GM12878 (cell line): ENCODE data around the gene ANLN. TPM values are rescaled to one million over a fixed set of nuclear protein-coding genes. Genes with fewer than 3 reads are reported as not detected.

Experiments
- ATAC-seq: fragments of 200-7000 bp; cut with Tn5 transposase; 3 replicates; pipeline ENCODE4 v1.9.1; 2020; ENCODE audit warnings: mild to moderate bottlenecking, moderate library complexity
- BruUV-seq: library from RNA; stranded (reverse); fragments of 400-500 nt; replicated peaks from 2 replicates; lab custom pipeline; 2021; lab: Mats Ljungman, UMichigan
- CTCF ChIA-PET: fragments of 300-600 bp; sonication (Branson Sonifier 250); formaldehyde crosslinking; extraction: SDS; loops from one replicate; lab custom pipeline; 2021; ENCODE audit warnings: inconsistent platforms; lab: Yijun Ruan, JAX
- POLR2A ChIA-PET: fragments of 350-600 bp; formaldehyde crosslinking; extraction: SDS; loops from one replicate; lab custom pipeline; 2021; ENCODE audit warnings: inconsistent platforms; lab: Charles Lee
- RAD21 ChIA-PET: fragments of 300-600 bp; sonication (Branson Sonifier 250); formaldehyde crosslinking; loops from one replicate; lab custom pipeline; 2023; ENCODE audit warnings: antibody characterized with exemption; ENCODE audit not compliant: unreplicated experiment; lab: Charles Lee
- SMC1A ChIA-PET: fragments of 300-600 bp; sonication (Branson Sonifier 250); formaldehyde crosslinking; loops from one replicate; lab custom pipeline; 2023; ENCODE audit not compliant: unreplicated experiment, uncharacterized antibody; lab: Charles Lee
- DNase-seq: peaks from one replicate; pipeline ENCODE4 v3.0.0-alpha.2; 2011; ENCODE audit warnings: low read depth, low spot score
- FAIRE-seq: peaks from 3 replicates; lab custom pipeline; 2011; peaks lifted over from hg19 to GRCh38; lab: Jason Lieb, UNC
- H2AFZ ChIP-seq: 2 replicates; pipeline ENCODE4 v1.6.0; 2011; ENCODE audit warnings: low read depth, low read length, control low read depth; ENCODE audit not compliant: control insufficient read depth
- H3K27ac ChIP-seq: 2 replicates; pipeline ENCODE4 v1.5.1; 2011; ENCODE audit warnings: control low read depth; ENCODE audit not compliant: control insufficient read depth, insufficient read depth
- H3K27me3 ChIP-seq, 2 experiments: replicated peaks in 1 of 2; 2 replicates each; pipeline versions ENCODE4 v1.6.0 to v1.6.1; 2011; ENCODE audit warnings: low read length in 1 of 2; ENCODE audit not compliant: control insufficient read depth in 2 of 2, insufficient read depth in 2 of 2
- H3K36me3 ChIP-seq, 2 experiments: 2 replicates each; pipeline ENCODE4 v1.5.1; 2011; ENCODE audit warnings: low read length in 1 of 2; ENCODE audit not compliant: control insufficient read depth in 2 of 2, insufficient read depth in 2 of 2
- H3K4me1 ChIP-seq: 2 replicates; pipeline ENCODE4 v1.6.1; 2011; ENCODE audit warnings: mild to moderate bottlenecking, low read length, moderate library complexity, mixed read lengths; ENCODE audit not compliant: control insufficient read depth, insufficient read depth
- H3K4me2 ChIP-seq: 2 replicates; pipeline ENCODE4 v1.6.0; 2011; ENCODE audit warnings: control low read depth; ENCODE audit not compliant: control insufficient read depth, insufficient read depth
- H3K4me3 ChIP-seq: fragments of 200-600 bp; sonication (generic); 2 replicates; pipeline ENCODE4 v1.5.1; 2016
- H3K79me2 ChIP-seq: 2 replicates; pipeline ENCODE4 v1.6.0; 2011; ENCODE audit warnings: low read length; ENCODE audit not compliant: control insufficient read depth, insufficient read depth
- H3K9ac ChIP-seq: 2 replicates; pipeline ENCODE4 v1.8.0; 2011; ENCODE audit warnings: low read length, control low read depth, mixed read lengths; ENCODE audit not compliant: control insufficient read depth, insufficient read depth
- H3K9me3 ChIP-seq: replicated peaks from 3 replicates; pipeline ENCODE4 v1.5.1; 2011; ENCODE audit warnings: mild to moderate bottlenecking, low read length; ENCODE audit not compliant: control insufficient read depth, insufficient read depth
- H4K20me1 ChIP-seq: 2 replicates; pipeline ENCODE4 v1.6.0; 2011; ENCODE audit not compliant: control insufficient read depth, insufficient read depth
- ASH2L ChIP-seq: fragments of 300-600, 200-600 bp; sonication (generic); IDR thresholded peaks from 2 replicates; pipeline ENCODE4 v1.6.1; 2017; ENCODE audit warnings: low read depth, mild to moderate bottlenecking, borderline replicate concordance
- DPF2 ChIP-seq: fragments of 450-650 bp; IDR thresholded peaks from 2 replicates; pipeline ENCODE4 v1.6.1; 2017; ENCODE audit warnings: mild to moderate bottlenecking
- EGR1 ChIP-seq, 2 experiments: IDR thresholded peaks; 1 replicate in 1 of 2; 2 replicates in 1 of 2; pipeline ENCODE4 v1.6.1; 2011 to 2012; ENCODE audit warnings: low read depth in 2 of 2, low read length in 2 of 2, borderline replicate concordance in 1 of 2, mild to moderate bottlenecking in 1 of 2, moderate library complexity in 1 of 2
- FOXK2 ChIP-seq: fragments of 450-650 bp; IDR thresholded peaks from 2 replicates; pipeline ENCODE4 v1.6.1; 2017; ENCODE audit warnings: mild to moderate bottlenecking, moderate library complexity
- RB1 ChIP-seq: fragments of 450-650 bp; formaldehyde crosslinking; IDR thresholded peaks from 2 replicates; pipeline ENCODE4 v1.6.1; 2017; ENCODE audit warnings: mild to moderate bottlenecking, borderline replicate concordance
- TAF1 ChIP-seq: IDR thresholded peaks from 2 replicates; pipeline ENCODE4 v1.6.1; 2011; ENCODE audit warnings: mild to moderate bottlenecking, low read depth, low read length, borderline replicate concordance
- TARDBP ChIP-seq: IDR thresholded peaks from 2 replicates; pipeline ENCODE4 v1.6.1; 2016; ENCODE audit warnings: borderline replicate concordance
- ZBED1 ChIP-seq: IDR thresholded peaks from 2 replicates; pipeline ENCODE4 v1.6.1; 2016; ENCODE audit warnings: borderline replicate concordance
- WGBS: methylation state at CpG from one replicate; pipeline ENCODE4 v1.1.6; 2016; ENCODE audit warnings: low lambda C conversion rate; ENCODE audit not compliant: insufficient replicate concordance, insufficient coverage; ENCODE audit errors: missing lambda C conversion rate; 5-methylcytosine and 5-hydroxymethylcytosine counted together
- in situ Hi-C: fragments of 300-500 bp; cut with MboI; formaldehyde crosslinking; loops from 9 replicates; pipeline ENCODE4 v1.14.3; 2018; ENCODE audit warnings: mixed read lengths
- intact Hi-C: fragments of 100-400 bp; cut with micrococcal nuclease; formaldehyde crosslinking; loops from one replicate; pipeline ENCODE4 v1.14.2; 2022; ENCODE audit not compliant: unreplicated experiment
- polyA plus RNA-seq, 11 experiments: library from polyadenylated mRNA; depleted of rRNA in 4 of 11; unstranded in 6 of 11; stranded (reverse) in 5 of 11; fragments of >200 nt; fragmentation: Nextera tagmentation in 4 of 11; fragmentation: Illumina TruSeq in 1 of 11; extraction: Ambion mirVana in 4 of 11; extraction: Trizol in 1 of 11; gene quantifications; 1 replicate in 1 of 11; 2 replicates in 10 of 11; pipeline versions ENCODE4 v1.2.1 to v1.2.3, GENCODE V29; 2011 to 2016; ENCODE audit warnings: inconsistent platforms in 2 of 11, missing spikeins in 2 of 11, low read depth in 1 of 11
- total RNA-seq, 4 experiments: library from RNA; depleted of rRNA in 3 of 4; stranded (reverse); fragments of >200 nt in 3 of 4; fragmentation: Illumina TruSeq in 1 of 4; extraction: Trizol in 1 of 4; gene quantifications; 2 replicates each; pipeline versions ENCODE4 v1.2.1 to v1.2.3, GENCODE V29; 2013 to 2021
- TF ChIP-seq, protein P1 (sequence below): fragments of 450-650 bp; IDR thresholded peaks from 2 replicates; pipeline ENCODE4 v1.6.1; 2017; ENCODE audit warnings: mild to moderate bottlenecking, moderate library complexity
- TF ChIP-seq, protein P2 (sequence below): IDR thresholded peaks from 2 replicates; pipeline ENCODE4 v1.6.1; 2012; ENCODE audit warnings: low read depth, low read length, improper control_type of control experiment

Gene ANLN
- total and polyA plus RNA-seq, 10 of the 15 experiments (the other 5 are each of a cell fraction or from before 2014, with no cell fraction given), result 9.5 to 32.1 (median 24.2) TPM

DNA sequence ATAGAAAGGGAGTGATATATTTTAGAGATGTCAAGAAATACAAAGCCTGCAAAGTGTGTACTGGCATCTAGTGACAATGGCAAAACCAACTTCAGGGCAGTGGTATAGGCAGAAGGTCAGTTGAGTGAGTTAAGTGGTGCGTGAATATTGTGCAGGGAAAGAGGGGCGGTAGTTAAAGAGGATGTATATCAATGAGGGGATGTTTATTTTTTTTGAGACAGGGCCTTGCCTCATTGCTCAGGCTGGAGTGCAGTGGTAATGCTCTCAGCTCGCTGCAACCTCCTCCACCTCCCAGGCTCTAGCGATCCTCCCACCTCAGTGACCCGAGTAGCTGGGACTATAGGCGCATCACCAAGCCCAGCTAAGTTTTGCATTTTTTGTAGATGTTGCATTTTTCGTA, 13.8 kb downstream of the ANLN start:
- Histone ChIP-seq H3K4me1 (no peaks in the 10 kb centered on the region), H3K9ac (no peak overlapping the region), H3K4me3 (no peak overlapping the region), H3K79me2 (no peaks in the 10 kb centered on the region), H3K36me3 (peaks cover 6 to 10% of the 10 kb centered on the region in 2 experiments), H3K9me3 (no peaks in the 10 kb centered on the region), H3K27ac (no peak overlapping the region), H2AFZ (no peak overlapping the region), H3K27me3 (no peaks in the 10 kb centered on the region), H3K4me2 (no peak overlapping the region), H4K20me1 (no peaks in the 10 kb centered on the region)
- ChIA-PET SMC1A (interaction anchor here (1.4 to 1.7 kb wide), 2 partner anchors 11 to 14 kb away, joined by 3 to 9 read pairs; no protein-coding TSS in a partner anchor), POLR2A (no interaction called here), CTCF (no interaction called here), RAD21 (no interaction called here)
- FAIRE-seq, result no peak
- in situ Hi-C loops (no loop called here), intact Hi-C loops (no loop called here)
- WGBS, result 94% methylated on average over 7 of the region's 7 CpGs
- DNase-seq, result no peak
- no peak for TF ChIP-seq TARDBP
- no peak for TF ChIP-seq RB1
- TF ChIP-seq DPF2, result no peak
- TF ChIP-seq ZBED1, result no peak
- no peak for TF ChIP-seq FOXK2
- TF ChIP-seq TAF1, result no peak
- TF ChIP-seq, protein P1, sequence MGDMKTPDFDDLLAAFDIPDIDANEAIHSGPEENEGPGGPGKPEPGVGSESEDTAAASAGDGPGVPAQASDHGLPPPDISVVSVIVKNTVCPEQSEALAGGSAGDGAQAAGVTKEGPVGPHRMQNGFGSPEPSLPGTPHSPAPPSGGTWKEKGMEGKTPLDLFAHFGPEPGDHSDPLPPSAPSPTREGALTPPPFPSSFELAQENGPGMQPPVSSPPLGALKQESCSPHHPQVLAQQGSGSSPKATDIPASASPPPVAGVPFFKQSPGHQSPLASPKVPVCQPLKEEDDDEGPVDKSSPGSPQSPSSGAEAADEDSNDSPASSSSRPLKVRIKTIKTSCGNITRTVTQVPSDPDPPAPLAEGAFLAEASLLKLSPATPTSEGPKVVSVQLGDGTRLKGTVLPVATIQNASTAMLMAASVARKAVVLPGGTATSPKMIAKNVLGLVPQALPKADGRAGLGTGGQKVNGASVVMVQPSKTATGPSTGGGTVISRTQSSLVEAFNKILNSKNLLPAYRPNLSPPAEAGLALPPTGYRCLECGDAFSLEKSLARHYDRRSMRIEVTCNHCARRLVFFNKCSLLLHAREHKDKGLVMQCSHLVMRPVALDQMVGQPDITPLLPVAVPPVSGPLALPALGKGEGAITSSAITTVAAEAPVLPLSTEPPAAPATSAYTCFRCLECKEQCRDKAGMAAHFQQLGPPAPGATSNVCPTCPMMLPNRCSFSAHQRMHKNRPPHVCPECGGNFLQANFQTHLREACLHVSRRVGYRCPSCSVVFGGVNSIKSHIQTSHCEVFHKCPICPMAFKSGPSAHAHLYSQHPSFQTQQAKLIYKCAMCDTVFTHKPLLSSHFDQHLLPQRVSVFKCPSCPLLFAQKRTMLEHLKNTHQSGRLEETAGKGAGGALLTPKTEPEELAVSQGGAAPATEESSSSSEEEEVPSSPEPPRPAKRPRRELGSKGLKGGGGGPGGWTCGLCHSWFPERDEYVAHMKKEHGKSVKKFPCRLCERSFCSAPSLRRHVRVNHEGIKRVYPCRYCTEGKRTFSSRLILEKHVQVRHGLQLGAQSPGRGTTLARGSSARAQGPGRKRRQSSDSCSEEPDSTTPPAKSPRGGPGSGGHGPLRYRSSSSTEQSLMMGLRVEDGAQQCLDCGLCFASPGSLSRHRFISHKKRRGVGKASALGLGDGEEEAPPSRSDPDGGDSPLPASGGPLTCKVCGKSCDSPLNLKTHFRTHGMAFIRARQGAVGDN, result no peak
- TF ChIP-seq ASH2L, result no peak
- TF ChIP-seq EGR1 (IDR thresholded peaks at IDR 0.05; ENCODE audit: borderline replicate concordance in 1 of 2, low read depth in 2 of 2, low read length in 2 of 2), result no peak
- TF ChIP-seq, protein P2, sequence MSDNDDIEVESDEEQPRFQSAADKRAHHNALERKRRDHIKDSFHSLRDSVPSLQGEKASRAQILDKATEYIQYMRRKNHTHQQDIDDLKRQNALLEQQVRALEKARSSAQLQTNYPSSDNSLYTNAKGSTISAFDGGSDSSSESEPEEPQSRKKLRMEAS, result no peak
- no TSS peak for BruUV-seq
- ATAC-seq, result no peak
